NB4 (cell line): ENCODE data around the gene LNPEP.

Source experiments
- POLR2A ChIP-seq: IDR thresholded peaks from 2 replicates; pipeline ENCODE4 v1.6.1; 2011; ENCODE audit warnings: mild to moderate bottlenecking; ENCODE audit not compliant: insufficient read length; ENCODE audit errors: extremely low read depth
- TF ChIP-seq, protein P1 (sequence below): IDR thresholded peaks from one replicate; pipeline ENCODE4 v1.5.1; 2012; ENCODE audit warnings: low read depth, low read length
- TF ChIP-seq, protein P2 (sequence below): IDR thresholded peaks from 2 replicates; pipeline ENCODE4 v1.6.1; 2011; ENCODE audit warnings: low read depth, low read length

DNA sequence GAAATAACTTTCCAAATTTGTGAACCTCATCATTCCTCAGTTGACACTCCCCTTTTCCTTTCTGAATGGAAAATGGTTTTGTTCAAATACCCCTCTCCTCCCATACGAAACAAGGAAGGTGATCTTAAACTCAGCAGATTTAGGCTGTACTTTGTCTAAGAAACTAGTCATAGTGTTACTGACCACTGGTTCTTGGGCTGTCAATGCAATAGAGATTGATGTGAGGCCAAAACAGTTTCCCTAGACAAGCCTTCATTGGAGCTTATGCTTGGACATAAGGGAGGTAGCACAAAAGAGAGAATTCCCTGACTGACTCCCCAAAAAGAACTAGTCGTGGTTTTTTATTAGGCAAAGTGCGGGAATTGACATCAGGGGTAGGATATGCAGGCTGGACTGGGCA, 5.3 kb upstream of the LNPEP start:
- TF ChIP-seq, protein P1, sequence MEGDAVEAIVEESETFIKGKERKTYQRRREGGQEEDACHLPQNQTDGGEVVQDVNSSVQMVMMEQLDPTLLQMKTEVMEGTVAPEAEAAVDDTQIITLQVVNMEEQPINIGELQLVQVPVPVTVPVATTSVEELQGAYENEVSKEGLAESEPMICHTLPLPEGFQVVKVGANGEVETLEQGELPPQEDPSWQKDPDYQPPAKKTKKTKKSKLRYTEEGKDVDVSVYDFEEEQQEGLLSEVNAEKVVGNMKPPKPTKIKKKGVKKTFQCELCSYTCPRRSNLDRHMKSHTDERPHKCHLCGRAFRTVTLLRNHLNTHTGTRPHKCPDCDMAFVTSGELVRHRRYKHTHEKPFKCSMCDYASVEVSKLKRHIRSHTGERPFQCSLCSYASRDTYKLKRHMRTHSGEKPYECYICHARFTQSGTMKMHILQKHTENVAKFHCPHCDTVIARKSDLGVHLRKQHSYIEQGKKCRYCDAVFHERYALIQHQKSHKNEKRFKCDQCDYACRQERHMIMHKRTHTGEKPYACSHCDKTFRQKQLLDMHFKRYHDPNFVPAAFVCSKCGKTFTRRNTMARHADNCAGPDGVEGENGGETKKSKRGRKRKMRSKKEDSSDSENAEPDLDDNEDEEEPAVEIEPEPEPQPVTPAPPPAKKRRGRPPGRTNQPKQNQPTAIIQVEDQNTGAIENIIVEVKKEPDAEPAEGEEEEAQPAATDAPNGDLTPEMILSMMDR = no peak
- no peak for TF ChIP-seq POLR2A
- TF ChIP-seq, protein P2, sequence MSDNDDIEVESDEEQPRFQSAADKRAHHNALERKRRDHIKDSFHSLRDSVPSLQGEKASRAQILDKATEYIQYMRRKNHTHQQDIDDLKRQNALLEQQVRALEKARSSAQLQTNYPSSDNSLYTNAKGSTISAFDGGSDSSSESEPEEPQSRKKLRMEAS = no peak
